CD14-positive monocyte (primary cell): Measurements from ENCODE around the gene LYSET. TPM values are rescaled to one million over a fixed set of nuclear protein-coding genes. Genes with fewer than 3 reads are reported as not detected.
A peak's percentile ranks its signal among the peaks of the same experiment; 100 is the strongest.

Source experiments
- DNase-seq, 3 donors: peaks; one replicate each; pipeline ENCODE4 v3.0.0-alpha.2; 2011 to 2022
- H2AFZ ChIP-seq: 2 replicates; pipeline ENCODE4 v1.6.0; 2012; ENCODE audit warnings: mild to moderate bottlenecking, low read depth, low read length, inconsistent platforms; ENCODE audit not compliant: insufficient read depth, poor library complexity, severe bottlenecking
- H3K27ac ChIP-seq, 2 donors: 1 replicate in 1 of 2; 2 replicates in 1 of 2; pipeline ENCODE4 v1.5.1; 2012 to 2013; ENCODE audit warnings: low read length in 2 of 2, control low read depth in 1 of 2, inconsistent platforms in 1 of 2, low read depth in 1 of 2, mild to moderate bottlenecking in 1 of 2
- H3K27me3 ChIP-seq, 2 donors: one replicate each; pipeline versions ENCODE4 v1.6.0 to v1.6.1; 2011 to 2013; ENCODE audit warnings: low read length in 2 of 2; ENCODE audit not compliant: control insufficient read depth in 2 of 2, insufficient read depth in 2 of 2
- H3K36me3 ChIP-seq, 2 donors: replicated peaks in 1 of 2; 1 replicate in 1 of 2; 2 replicates in 1 of 2; pipeline versions ENCODE4 v1.5.1 to v1.6.1; 2012 to 2013; ENCODE audit warnings: low read length in 2 of 2, control low read depth in 1 of 2, inconsistent platforms in 1 of 2, mild to moderate bottlenecking in 1 of 2; ENCODE audit not compliant: insufficient read depth in 2 of 2, control insufficient read depth in 1 of 2
- H3K4me1 ChIP-seq, 2 donors: 1 replicate in 1 of 2; 2 replicates in 1 of 2; pipeline versions ENCODE4 v1.5.1 to v1.6.1; 2012 to 2013; ENCODE audit warnings: low read length in 2 of 2, control low read depth in 1 of 2, inconsistent platforms in 1 of 2, mild to moderate bottlenecking in 1 of 2, moderate library complexity in 1 of 2; ENCODE audit not compliant: insufficient read depth in 2 of 2, control insufficient read depth in 1 of 2
- H3K4me2 ChIP-seq: replicated peaks from 2 replicates; pipeline ENCODE3; 2012; ENCODE audit warnings: low read length, moderate library complexity, mild to moderate bottlenecking; ENCODE audit not compliant: poor library complexity, severe bottlenecking; ENCODE audit errors: extremely low read depth
- H3K4me3 ChIP-seq, 3 experiments: fragments of 200-600 bp in 1 of 3; sonication (generic) in 1 of 3; replicated peaks in 1 of 3; 1 replicate in 2 of 3; 2 replicates in 1 of 3; pipeline ENCODE4 v1.5.1; 2011 to 2013; ENCODE audit warnings: low read length in 3 of 3, mild to moderate bottlenecking in 3 of 3, control low read depth in 2 of 3, low read depth in 2 of 3, inconsistent platforms in 1 of 3, moderate library complexity in 1 of 3
- H3K79me2 ChIP-seq: 2 replicates; pipeline ENCODE4 v1.6.0; 2012; ENCODE audit warnings: mild to moderate bottlenecking, control low read depth, inconsistent platforms, low read length, moderate library complexity; ENCODE audit not compliant: insufficient read depth
- H3K9ac ChIP-seq: 2 replicates; pipeline ENCODE4 v1.6.0; 2017; ENCODE audit warnings: low read length, mild to moderate bottlenecking; ENCODE audit not compliant: insufficient read depth, poor library complexity, severe bottlenecking
- H3K9me3 ChIP-seq, 2 donors: replicated peaks in 1 of 2; 1 replicate in 1 of 2; 2 replicates in 1 of 2; pipeline versions ENCODE4 v1.5.1 to v1.6.1; 2012 to 2013; ENCODE audit warnings: low read length in 2 of 2, control low read depth in 1 of 2; ENCODE audit not compliant: control insufficient read depth in 1 of 2, insufficient read depth in 1 of 2
- H4K20me1 ChIP-seq: 2 replicates; pipeline ENCODE4 v1.6.0; 2012; ENCODE audit warnings: mild to moderate bottlenecking, low read length, control low read depth, moderate library complexity; ENCODE audit not compliant: insufficient read depth
- H3K27ac Mint-ChIP-seq, 7 donors: one replicate each; pipeline ENCODE4 v1.8.0; 2020; ENCODE audit warnings: mild to moderate bottlenecking in 7 of 7, mixed read lengths in 7 of 7, moderate library complexity in 6 of 7, inconsistent platforms in 2 of 7
- H3K27me3 Mint-ChIP-seq, 3 donors: one replicate each; pipeline ENCODE4 v1.8.0; 2021 to 2022; ENCODE audit warnings: low read depth in 3 of 3, mild to moderate bottlenecking in 3 of 3, mixed read lengths in 3 of 3, moderate library complexity in 3 of 3, inconsistent platforms in 1 of 3
- H3K36me3 Mint-ChIP-seq, 2 donors: one replicate each; pipeline ENCODE4 v1.8.0; 2020; ENCODE audit warnings: mixed read lengths in 2 of 2, inconsistent platforms in 1 of 2, mild to moderate bottlenecking in 1 of 2
- H3K4me1 Mint-ChIP-seq: one replicate; pipeline ENCODE4 v1.8.0; 2020; ENCODE audit warnings: mild to moderate bottlenecking, mixed read lengths
- H3K4me3 Mint-ChIP-seq, 2 donors: one replicate each; pipeline ENCODE4 v1.8.0; 2020; ENCODE audit warnings: mild to moderate bottlenecking in 2 of 2, mixed read lengths in 2 of 2, moderate library complexity in 1 of 2
- H3K9me3 Mint-ChIP-seq, 7 donors: one replicate each; pipeline ENCODE4 v1.8.0; 2020 to 2022; ENCODE audit warnings: mixed read lengths in 7 of 7, mild to moderate bottlenecking in 6 of 7, moderate library complexity in 6 of 7, inconsistent platforms in 2 of 7
- WGBS: methylation state at CpG from one replicate; pipeline ENCODE4 v1.1.5; 2013; ENCODE audit warnings: missing lambda C conversion rate; ENCODE audit not compliant: insufficient coverage; 5-methylcytosine and 5-hydroxymethylcytosine counted together
- intact Hi-C, 2 donors: fragments of 100-400 bp; cut with micrococcal nuclease; formaldehyde crosslinking; loops; one replicate each; pipeline versions ENCODE4 v1.15.0 to v1.15.1; 2023
- polyA plus RNA-seq, 3 donors: library from polyadenylated mRNA; depleted of rRNA in 1 of 3; unstranded in 2 of 3; stranded (reverse) in 1 of 3; fragments of 300-500 nt in 2 of 3; fragments of >200 nt in 1 of 3; fragmentation: Illumina TruSeq in 2 of 3; gene quantifications; 1 replicate in 2 of 3; 2 replicates in 1 of 3; pipeline ENCODE4 v1.2.3, GENCODE V29; 2012 to 2021
- TF ChIP-seq, protein P1 (sequence below): fragments of 200-600 bp; IDR thresholded peaks from one replicate; pipeline ENCODE4 v1.8.0; 2022; ENCODE audit warnings: antibody characterized with exemption, mild to moderate bottlenecking

Gene LYSET
- polyA plus RNA-seq, 3 donors: 10.8 to 43.3 (median 36.9) TPM

DNA sequence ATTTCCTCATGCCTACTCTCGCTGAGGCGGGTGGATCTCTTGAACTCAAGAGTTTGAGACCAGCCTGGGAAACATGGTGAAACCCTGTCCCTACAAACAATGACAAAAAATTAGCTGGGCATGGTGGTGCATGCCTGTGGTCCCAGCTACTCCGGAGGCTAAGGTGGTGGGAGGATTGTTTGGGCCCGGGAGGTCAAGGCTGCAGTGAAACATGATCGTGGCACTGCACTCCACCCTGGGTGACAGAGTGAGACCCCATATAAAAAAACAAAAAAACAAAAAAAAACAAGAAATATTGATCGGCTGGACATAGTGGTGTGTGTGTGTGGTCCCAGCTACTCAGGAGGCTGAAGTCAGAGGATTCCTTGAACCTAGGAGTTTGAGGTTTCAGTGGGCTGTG is 9.6 kb upstream of the LYSET start:
- H3K4me3 ChIP-seq: no peak overlapping the region
- Mint-ChIP-seq H3K4me1 (peaks cover 2% of the 10 kb centered on the region), H3K4me3 (no peak overlapping the region), H3K9me3 (no peaks in the 10 kb centered on the region), H3K27ac (no peak overlapping the region), H3K36me3 (no peaks in the 10 kb centered on the region), H3K27me3 (peaks cover 0 to 4% (median 2%) of the 10 kb centered on the region in 3 donors)
- no peak overlapping the region for H3K4me2 ChIP-seq
- H3K36me3 ChIP-seq: no peaks in the 10 kb centered on the region
- no peak overlapping the region for H2AFZ ChIP-seq
- no peaks in the 10 kb centered on the region for H3K4me1 ChIP-seq
- no peaks in the 10 kb centered on the region for H4K20me1 ChIP-seq
- DNase-seq: no peak
- TF ChIP-seq, protein P1, sequence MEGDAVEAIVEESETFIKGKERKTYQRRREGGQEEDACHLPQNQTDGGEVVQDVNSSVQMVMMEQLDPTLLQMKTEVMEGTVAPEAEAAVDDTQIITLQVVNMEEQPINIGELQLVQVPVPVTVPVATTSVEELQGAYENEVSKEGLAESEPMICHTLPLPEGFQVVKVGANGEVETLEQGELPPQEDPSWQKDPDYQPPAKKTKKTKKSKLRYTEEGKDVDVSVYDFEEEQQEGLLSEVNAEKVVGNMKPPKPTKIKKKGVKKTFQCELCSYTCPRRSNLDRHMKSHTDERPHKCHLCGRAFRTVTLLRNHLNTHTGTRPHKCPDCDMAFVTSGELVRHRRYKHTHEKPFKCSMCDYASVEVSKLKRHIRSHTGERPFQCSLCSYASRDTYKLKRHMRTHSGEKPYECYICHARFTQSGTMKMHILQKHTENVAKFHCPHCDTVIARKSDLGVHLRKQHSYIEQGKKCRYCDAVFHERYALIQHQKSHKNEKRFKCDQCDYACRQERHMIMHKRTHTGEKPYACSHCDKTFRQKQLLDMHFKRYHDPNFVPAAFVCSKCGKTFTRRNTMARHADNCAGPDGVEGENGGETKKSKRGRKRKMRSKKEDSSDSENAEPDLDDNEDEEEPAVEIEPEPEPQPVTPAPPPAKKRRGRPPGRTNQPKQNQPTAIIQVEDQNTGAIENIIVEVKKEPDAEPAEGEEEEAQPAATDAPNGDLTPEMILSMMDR: no peak
- no peaks in the 10 kb centered on the region for H3K79me2 ChIP-seq
- H3K27ac ChIP-seq: no peak overlapping the region
- H3K9ac ChIP-seq: no peak overlapping the region
- no CpG with 5 or more reads among the region's 6 CpGs for WGBS
- H3K9me3 ChIP-seq: no peaks in the 10 kb centered on the region
- no peaks in the 10 kb centered on the region for H3K27me3 ChIP-seq
- intact Hi-C loops: loop anchor here (5.0 to 10.0 kb wide), 2 partner anchors 63 to 221 kb away; no protein-coding TSS in a partner anchor

GRCh38 chr14:93183596-93184317 is 1.4 kb upstream of the LYSET start:
- Mint-ChIP-seq H3K4me3 (peak overlapping the region; percentile 83 to 88), H3K36me3 (peaks cover 17 to 28% of the 10 kb centered on the region in 2 donors), H3K9me3 (peaks cover 0 to 3% (median 0%) of the 10 kb centered on the region in 7 donors), H3K27ac (peak overlapping the region; percentile 74 to 96 (median 81)), H3K27me3 (no peaks in the 10 kb centered on the region), H3K4me1 (peaks cover 31% of the 10 kb centered on the region)
- H3K4me1 ChIP-seq: peaks cover 26 to 30% of the 10 kb centered on the region in 2 donors
- intact Hi-C loops: loop anchor here (2.0 to 10.0 kb wide), 2 partner anchors 23 to 69 kb away; partner anchors contain the start of genes GON7 (in 1 of the 2), ITPK1 (in 1 of the 2) and UBR7 (in 1 of the 2)
- peak overlapping the region; percentile 74 to 86 (median 82) for H3K4me3 ChIP-seq
- H2AFZ ChIP-seq: peak overlapping the region; percentile 81
- peak overlapping the region; percentile 94 for H3K9ac ChIP-seq
- peaks cover 15 to 29% of the 10 kb centered on the region in 2 donors for H3K36me3 ChIP-seq
- DNase-seq: no peak
- H3K27ac ChIP-seq: peak overlapping the region in 1 of 2 donors; percentile 100
- peaks cover 15% of the 10 kb centered on the region for H4K20me1 ChIP-seq
- no peaks in the 10 kb centered on the region for H3K9me3 ChIP-seq
- WGBS: 56% methylated on average over 15 of the region's 17 CpGs
- TF ChIP-seq, protein P1: no peak
- H3K79me2 ChIP-seq: peaks cover 28% of the 10 kb centered on the region
- H3K27me3 ChIP-seq: no peaks in the 10 kb centered on the region
- H3K4me2 ChIP-seq: peak overlapping the region; percentile 86
